Eye (tissue), 1 donor: Measurements from ENCODE around the gene TARP.

Experiments used
- DNase-seq: peaks from one replicate; pipeline ENCODE4 v3.0.0-alpha.2; 2015

TARP gene

DNA sequence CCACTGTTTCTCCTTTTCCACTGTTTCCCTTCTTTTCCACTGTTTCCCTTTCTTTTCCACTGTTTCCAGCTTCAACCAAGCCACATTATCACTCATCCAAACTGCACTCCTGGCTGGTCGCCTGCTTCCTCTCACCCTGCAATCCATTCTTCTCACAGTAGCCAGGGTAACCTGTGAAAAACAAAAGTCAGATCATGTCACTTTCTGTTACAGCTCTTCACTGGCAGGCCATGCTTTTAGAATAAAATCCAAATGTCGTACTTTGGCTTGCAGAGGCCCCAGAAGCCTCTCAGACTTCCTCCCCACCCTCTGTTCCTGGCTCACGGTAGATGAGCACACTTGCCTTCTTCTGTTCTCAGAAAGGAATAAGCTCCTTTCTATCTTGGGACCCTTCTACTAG lies 61.5 kb downstream of the TARP start:
- no peak for DNase-seq

DNA sequence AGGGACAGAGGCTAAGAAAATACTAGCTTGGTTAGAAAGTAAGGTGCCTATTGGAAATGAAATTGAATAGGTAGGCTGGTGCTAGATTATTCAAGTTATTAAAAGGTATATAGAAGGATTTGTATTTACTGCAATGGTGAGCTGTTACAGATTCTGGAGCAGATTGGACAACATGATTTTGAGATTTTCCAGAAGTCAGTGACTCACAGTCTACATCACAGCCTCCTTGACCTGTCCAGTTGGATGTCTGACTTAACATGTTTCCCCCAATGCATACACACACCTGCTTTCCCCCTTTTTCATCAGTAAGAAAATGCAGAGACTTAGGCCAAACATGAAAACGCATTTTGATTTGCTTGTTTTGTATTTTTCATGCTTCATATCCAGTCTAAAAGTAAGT lies 62.0 kb downstream of the TARP start:
- no peak for DNase-seq
